Measurements from ENCODE around the gene KLHL21.

Gene KLHL21

GRCh38 chr1:6585081-6585722 is 17.5 kb downstream of the KLHL21 start:
- DNase-seq (ENCODE audit: low read depth, low spot score), result no peak
- H3K4me3 ChIP-seq (ENCODE audit: low read depth, low read length), result no peak overlapping the region
- in situ Hi-C loops (cut with HindIII; ENCODE audit: low sequenced_read_pairs), result no loop called here
- TF ChIP-seq CTCF (IDR thresholded peaks at IDR 0.05; ENCODE audit: low read depth, low read length), result no peak

- DNase-seq (ENCODE audit: low read depth, low spot score), result no peak
- no peak overlapping the region for H3K4me3 ChIP-seq (ENCODE audit: low read depth, low read length)
- no peak for TF ChIP-seq CTCF (IDR thresholded peaks at IDR 0.05; ENCODE audit: low read depth, low read length)
- in situ Hi-C loops (cut with HindIII; ENCODE audit: low sequenced_read_pairs), result no loop called here
Measured at GRCh38 chr1:6584126-6585080, 18.3 kb downstream of the KLHL21 start.

- no peak overlapping the region for H3K4me3 ChIP-seq (ENCODE audit: low read depth, low read length)
- in situ Hi-C loops (cut with HindIII; ENCODE audit: low sequenced_read_pairs), result no loop called here
- DNase-seq (ENCODE audit: low read depth, low spot score), result no peak
- TF ChIP-seq CTCF (IDR thresholded peaks at IDR 0.05; ENCODE audit: low read depth, low read length), result no peak
Measured at GRCh38 chr1:6582370-6582769, 20.3 kb downstream of the KLHL21 start.

- TF ChIP-seq CTCF (IDR thresholded peaks at IDR 0.05; ENCODE audit: low read depth, low read length), result no peak
- no peak for DNase-seq (ENCODE audit: low read depth, low spot score)
- H3K4me3 ChIP-seq (ENCODE audit: low read depth, low read length), result no peak overlapping the region
- in situ Hi-C loops (cut with HindIII; ENCODE audit: low sequenced_read_pairs), result no loop called here
Measured at GRCh38 chr1:6581561-6582305, 20.9 kb downstream of the KLHL21 start.

GRCh38 chr1:6580593-6581409 is 21.9 kb downstream of the KLHL21 start:
- no peak for TF ChIP-seq CTCF (IDR thresholded peaks at IDR 0.05; ENCODE audit: low read depth, low read length)
- in situ Hi-C loops (cut with HindIII; ENCODE audit: low sequenced_read_pairs), result no loop called here
- DNase-seq (ENCODE audit: low read depth, low spot score), result no peak
- H3K4me3 ChIP-seq (ENCODE audit: low read depth, low read length), result peak overlapping the region; percentile 83
